GM19452 (cell line): ENCODE data around the gene MYO1E.
"Not testable (repeated sequence)": the region's sequence is repeated elsewhere in the genome, so short reads cannot be mapped to it uniquely, and the experiment has no call there.

Source experiments
- ATAC-seq: cut with Tn5 transposase; IDR thresholded peaks from one replicate; pipeline ENCODE4 v1.9.1; 2021; ENCODE audit not compliant: unreplicated experiment

Gene MYO1E

GRCh38 chr15:59372352-59373211 is at the start of gene MYO1E:
TSS of gene MYO1E (minus strand) at chr15:59372871. CDS start at chr15:59372500, 371 bp downstream.
- ATAC-seq: peak; percentile 57

- no peak for ATAC-seq
Measured at GRCh38 chr15:59420986-59421618, 48.4 kb upstream of the MYO1E start.

DNA sequence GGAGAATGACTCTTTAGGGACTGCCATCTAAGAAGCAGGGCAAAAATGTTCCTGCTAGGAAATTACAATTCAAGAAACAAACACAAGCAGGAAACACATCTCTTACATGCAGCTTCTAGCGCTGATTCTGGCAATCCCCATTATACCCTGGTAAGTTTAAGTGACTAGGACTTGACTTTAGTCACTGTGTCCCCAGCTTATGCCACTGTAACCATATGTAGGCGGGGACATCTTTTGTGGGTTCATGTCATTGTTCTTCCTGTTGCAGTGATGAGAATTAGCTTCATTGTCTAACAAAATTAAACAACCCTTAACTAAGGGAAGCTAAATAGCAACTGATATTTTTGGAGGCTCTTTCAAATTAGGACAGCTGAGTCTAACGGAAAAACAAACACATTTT is 47.4 kb upstream of the MYO1E start:
- no peak for ATAC-seq

DNA sequence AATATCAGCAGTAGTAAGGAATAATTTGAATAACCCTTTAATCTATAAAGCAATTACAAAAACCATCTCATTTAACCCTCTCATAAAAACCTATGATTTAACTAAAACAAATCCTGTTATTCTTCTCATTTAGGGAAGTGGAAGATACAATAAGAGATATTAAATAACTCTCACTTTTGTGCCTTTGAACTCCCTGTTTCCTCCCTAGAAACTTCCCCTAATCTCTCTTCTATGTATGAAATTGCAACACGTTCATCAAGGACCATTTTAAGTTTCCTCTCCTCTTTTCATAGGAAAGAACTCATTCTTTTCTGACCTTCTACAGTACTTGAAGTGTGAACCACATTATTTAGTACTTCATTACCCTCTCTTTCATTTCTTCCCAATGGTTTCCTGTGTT is 46.5 kb upstream of the MYO1E start:
- no peak for ATAC-seq

GRCh38 chr15:59416816-59417215 is 44.1 kb upstream of the MYO1E start:
- no peak for ATAC-seq

GRCh38 chr15:59413577-59413976 is 40.9 kb upstream of the MYO1E start:
- ATAC-seq: no peak

- no peak for ATAC-seq
Measured at GRCh38 chr15:59410391-59410896, 37.8 kb upstream of the MYO1E start.

- no peak for ATAC-seq
Measured at GRCh38 chr15:59407946-59408345, 35.3 kb upstream of the MYO1E start.

DNA sequence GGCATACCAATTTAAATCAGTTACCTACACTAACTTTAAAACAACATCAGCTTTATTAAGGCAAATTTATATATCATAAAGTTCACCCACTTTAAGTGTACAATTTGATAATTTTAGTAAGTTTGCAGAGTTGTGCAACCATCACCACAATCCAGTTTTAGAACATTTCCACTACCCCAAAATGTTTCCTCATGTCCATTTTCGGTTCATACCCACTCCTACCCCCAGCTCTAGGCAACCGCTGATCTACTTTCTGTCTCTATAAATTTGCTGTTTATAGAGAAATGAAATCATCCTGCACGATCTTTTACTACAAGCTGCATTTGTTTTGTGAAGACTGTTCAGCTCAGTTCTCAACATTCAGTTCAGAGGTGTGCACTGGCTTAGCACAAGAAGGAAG is 33.8 kb upstream of the MYO1E start:
- no peak for ATAC-seq

DNA sequence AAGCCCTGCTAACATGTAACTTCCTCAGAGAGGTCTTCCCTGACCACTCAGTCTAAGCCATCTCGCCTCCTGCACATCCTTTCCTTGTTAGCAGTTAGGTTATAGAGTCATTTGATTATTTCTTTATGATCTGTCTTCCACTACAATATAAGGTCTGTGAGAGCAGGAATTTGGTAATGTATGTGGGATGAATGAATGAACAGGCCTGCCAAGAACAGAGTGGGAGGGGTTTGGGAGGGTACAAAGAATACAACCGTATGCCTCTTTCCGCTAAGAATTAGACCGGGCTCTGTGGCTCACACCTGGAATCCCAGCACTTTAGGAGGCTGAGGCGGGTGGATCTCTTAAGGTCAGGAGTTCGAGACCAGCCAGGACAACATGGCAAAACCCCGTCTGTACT is 32.4 kb upstream of the MYO1E start:
- ATAC-seq: no peak

DNA sequence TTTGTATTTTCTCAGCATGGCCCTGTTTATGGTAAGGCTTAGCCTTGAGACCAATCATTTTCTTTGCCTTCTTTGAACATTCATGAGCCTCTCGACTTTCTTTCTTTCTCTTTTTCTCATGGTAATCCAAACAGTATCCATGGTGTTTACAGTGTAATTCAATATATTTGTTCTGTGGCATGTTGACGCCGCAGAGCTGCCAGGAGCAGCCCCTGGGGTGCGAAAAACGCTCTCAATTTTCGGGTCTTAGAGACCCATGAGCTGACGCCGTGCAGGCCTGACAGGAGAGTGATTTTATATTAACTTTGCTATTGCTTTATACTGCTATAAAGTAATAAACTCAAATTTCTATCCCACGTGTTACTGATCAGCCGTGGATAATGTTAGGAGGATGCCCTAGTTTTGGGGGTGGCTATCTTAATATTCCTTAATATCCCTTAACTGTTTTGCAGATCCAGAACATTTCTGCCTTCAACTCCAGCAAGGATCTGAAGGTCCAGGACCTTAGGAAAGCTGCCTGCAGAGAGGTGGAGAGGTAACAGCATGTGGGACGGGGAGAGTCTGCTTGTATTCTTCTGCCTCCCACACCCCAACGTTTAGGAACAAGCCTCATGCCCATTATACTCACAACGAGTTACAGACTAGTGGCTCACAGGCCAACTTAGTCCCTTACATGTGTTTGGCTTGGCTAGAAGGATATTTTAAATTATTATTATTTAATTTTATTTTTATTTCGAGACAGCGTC is 29.3 kb upstream of the MYO1E start:
- no peak for ATAC-seq

- not testable (repeated sequence) for ATAC-seq
Measured at GRCh38 chr15:59401051-59401823, 28.6 kb upstream of the MYO1E start.

DNA sequence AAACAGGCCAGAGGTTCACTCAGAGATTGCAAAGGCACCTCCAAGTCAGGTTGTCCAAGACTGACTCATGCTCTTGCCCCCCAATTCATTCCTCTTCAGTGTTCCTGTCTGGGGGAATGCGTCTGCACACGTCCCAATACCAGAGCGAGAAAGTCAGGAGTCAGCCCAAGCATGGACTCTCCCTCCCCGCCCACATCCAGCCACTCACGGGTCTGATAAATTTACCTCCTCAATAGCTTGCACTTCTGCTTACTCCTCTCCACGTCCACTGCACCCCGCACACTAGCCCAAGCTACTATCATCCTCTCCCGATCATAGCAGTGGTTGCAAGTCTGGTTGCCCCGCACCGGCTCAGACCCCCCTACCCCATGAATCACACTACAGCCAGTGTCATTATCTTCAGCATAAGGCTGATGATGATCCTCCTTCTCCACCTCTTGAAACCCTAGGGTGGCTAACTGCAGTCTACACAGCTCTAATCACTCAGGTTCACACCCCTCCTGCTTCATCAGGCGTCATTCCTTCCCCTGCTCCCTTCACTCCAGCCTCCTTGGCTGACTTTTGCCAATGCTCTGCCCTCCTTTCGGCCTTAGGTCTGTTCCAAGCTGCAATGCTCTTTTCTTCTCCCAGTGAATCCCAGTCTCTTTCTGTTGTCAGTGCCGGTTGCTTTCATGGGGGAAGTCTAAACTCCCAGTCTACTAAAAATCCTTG is 27.6 kb upstream of the MYO1E start:
- ATAC-seq: no peak

GRCh38 chr15:59399465-59400102 is 26.9 kb upstream of the MYO1E start:
- peak; percentile 73 for ATAC-seq

GRCh38 chr15:59398220-59398619 is 25.5 kb upstream of the MYO1E start:
- ATAC-seq: no peak

- ATAC-seq: no peak
Measured at GRCh38 chr15:59396679-59397078, 24.0 kb upstream of the MYO1E start.

DNA sequence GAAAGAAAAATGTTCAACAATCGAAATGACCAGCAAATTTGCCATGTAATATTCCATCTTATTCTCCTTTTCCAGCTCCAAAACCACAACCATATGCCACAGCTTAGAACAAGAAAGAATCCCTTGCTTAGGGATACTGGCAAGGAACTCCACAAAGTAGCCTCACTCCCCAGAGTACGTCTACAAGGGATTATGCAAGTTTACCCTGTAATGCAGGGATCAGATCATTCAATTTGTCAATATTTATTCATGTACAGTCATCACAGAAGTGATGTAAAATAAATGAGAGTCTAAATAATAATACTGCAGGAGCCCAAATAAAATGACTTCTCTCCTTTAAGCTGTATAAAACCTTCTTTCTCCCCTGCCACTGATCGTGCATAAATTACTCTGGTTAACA is 23.5 kb upstream of the MYO1E start:
- ATAC-seq: no peak

GRCh38 chr15:59394166-59394661 is 21.5 kb upstream of the MYO1E start:
- no peak for ATAC-seq

- ATAC-seq: no peak
Measured at GRCh38 chr15:59392299-59392698, 19.6 kb upstream of the MYO1E start.
